WI38 (cell line): ENCODE results near the gene SCGB1D2.
"Not testable (repeated sequence)": the region's sequence is repeated elsewhere in the genome, so short reads cannot be mapped to it uniquely, and the experiment has no call there.

Source experiments
- H3K4me3 ChIP-seq: 2 replicates; pipeline ENCODE4 v1.5.1; 2011; ENCODE audit warnings: low read depth, mild to moderate bottlenecking, control low read depth, low read length
- TF ChIP-seq, protein P1 (sequence below): IDR thresholded peaks from 2 replicates; pipeline ENCODE4 v1.5.1; 2012; ENCODE audit warnings: low read depth, mild to moderate bottlenecking, control low read depth, low read length

SCGB1D2 gene, protein sequence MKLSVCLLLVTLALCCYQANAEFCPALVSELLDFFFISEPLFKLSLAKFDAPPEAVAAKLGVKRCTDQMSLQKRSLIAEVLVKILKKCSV

DNA sequence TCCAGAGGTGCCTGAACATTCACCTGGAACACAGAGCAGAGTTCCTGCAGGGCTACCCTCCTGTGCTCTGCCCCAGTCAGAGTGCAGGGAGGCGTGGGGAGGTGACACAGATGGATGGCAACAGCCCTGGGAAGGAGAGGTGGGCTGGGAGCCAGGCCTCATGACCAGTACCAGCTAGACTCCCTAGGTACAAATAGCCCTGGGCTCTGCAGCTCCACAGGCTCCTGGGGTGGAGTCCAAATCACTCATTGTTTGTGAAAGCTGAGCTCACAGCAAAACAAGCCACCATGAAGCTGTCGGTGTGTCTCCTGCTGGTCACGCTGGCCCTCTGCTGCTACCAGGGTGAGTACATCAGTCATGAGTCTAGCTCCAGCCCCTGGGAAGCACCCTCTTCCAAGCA is at the start of gene SCGB1D2:
TSS of gene SCGB1D2 (plus strand) at position 219 of the 400 bp plus-strand sequence. CDS start at position 288, 69 bp downstream.
- TF ChIP-seq, protein P1, sequence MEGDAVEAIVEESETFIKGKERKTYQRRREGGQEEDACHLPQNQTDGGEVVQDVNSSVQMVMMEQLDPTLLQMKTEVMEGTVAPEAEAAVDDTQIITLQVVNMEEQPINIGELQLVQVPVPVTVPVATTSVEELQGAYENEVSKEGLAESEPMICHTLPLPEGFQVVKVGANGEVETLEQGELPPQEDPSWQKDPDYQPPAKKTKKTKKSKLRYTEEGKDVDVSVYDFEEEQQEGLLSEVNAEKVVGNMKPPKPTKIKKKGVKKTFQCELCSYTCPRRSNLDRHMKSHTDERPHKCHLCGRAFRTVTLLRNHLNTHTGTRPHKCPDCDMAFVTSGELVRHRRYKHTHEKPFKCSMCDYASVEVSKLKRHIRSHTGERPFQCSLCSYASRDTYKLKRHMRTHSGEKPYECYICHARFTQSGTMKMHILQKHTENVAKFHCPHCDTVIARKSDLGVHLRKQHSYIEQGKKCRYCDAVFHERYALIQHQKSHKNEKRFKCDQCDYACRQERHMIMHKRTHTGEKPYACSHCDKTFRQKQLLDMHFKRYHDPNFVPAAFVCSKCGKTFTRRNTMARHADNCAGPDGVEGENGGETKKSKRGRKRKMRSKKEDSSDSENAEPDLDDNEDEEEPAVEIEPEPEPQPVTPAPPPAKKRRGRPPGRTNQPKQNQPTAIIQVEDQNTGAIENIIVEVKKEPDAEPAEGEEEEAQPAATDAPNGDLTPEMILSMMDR, result no peak
- no peak within 1 kb of the TSS for H3K4me3 ChIP-seq

DNA sequence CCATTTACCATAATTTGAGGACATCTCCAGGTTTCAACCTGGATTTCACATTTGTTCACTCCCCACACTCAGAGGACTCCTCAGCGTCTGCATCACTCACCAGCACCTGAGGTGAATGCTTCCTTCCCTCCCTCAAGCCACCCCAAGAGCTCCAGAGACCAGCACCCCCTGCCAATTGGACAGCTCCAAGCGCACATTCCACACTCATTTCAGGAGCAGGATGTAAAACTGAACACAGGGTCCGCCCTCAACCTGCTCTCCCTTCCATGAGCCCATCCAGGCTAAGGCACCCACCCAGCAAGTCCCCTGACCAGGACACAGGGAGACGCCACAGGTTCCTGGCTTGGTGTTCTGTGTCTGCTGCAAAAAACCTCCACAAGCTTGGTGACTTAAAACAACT is 48.1 kb upstream of the SCGB1D2 start:
- TF ChIP-seq, protein P1, result no peak
- H3K4me3 ChIP-seq, result no peak overlapping the region

DNA sequence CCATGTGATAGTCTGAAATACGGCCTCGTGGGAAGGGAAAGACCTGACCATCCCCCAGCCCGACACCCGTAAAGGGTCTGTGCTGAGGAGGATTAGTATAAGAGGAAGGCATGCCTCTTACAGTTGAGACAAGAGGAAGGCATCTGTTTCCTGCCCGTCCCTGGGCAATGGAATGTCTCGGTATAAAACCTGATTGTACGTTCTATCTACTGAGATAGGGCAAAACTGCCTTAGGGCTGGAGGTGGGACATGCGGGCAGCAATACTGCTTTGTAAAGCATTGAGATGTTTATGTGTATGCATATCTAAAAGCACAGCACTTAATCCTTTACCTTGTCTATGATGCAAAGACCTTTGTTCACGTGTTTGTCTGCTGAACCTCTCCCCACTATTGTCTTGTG is 47.0 kb upstream of the SCGB1D2 start:
- not testable (repeated sequence) for H3K4me3 ChIP-seq

DNA sequence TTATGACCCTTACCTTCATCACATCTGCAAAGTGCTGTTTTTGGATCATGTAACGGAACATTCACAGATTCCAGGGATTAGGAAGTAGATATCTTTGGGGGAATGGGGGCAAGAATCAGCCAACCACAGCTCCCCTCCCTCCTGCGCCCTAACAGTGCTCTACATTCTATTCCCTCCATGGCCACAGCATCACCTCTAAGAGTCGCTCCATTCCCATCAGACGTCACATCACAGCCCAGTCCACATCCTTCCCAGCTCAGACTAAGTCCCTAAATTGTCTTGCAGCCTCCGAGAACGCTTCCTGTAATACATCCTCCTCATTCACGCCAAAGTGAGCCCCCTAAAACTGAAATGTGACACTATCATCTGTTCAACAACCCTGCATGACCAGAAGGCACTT is 46.1 kb upstream of the SCGB1D2 start:
- no peak overlapping the region for H3K4me3 ChIP-seq
- TF ChIP-seq, protein P1, result peak; percentile 12; the same call in 1 of the 2 replicates

DNA sequence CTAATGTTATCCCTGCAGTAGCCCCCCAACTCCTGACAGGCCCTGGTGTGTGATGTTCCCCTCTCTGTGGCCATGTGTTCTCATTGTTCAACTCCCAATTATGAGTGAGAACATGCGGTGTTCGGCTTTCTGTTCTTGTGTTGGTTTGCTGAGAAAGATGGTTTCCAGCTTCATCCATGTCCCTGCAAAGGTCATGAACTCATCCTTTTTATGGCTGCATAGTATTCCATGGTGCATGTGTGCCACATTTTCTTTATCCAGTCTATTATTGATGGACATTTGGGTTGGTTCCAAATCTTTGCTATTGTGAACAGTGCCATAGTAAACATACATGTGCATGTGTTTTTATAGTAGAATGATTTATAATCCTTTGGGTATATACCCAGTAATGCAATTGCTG is 44.6 kb upstream of the SCGB1D2 start:
- H3K4me3 ChIP-seq, result not testable (repeated sequence)

DNA sequence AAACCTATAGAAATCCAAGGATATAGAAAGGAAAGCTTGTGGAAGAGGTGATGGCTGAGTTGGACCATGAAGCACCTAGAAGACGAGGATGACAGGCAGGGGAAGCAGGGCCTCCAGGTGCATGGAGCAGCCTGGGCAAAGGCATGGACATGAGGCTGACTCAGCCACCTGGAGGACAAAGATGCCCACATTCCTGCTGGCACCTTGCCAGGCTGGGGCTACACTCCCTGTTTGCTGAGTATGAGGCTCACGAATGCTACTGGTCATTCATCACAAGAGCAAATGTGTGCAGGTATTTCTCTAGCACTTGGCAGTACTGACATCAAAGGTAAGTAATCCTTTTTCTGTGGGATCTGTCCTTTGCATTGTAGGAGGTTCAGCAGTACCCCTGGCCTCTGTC is 40.7 kb upstream of the SCGB1D2 start:
- TF ChIP-seq, protein P1, result no peak
- H3K4me3 ChIP-seq, result no peak overlapping the region

DNA sequence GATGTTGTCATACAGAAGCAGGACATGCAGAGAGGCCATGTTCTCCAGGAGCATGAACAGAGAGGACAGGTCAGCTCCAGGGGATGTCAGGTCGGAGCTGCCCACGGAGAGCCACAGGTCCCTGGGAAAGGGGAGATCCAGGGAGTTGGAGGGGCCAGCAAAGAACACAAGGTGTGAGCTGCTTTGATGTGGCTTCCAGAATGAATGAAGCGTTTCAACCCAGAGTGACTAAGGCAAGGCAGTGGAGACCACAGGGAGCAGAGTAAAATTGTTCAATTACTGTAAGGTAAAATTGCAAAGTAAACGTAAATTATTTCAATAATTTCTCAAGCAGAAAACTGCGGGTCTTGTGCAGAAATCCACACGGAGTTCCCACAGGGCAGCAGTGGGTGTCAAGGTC is 39.1 kb upstream of the SCGB1D2 start:
- TF ChIP-seq, protein P1, result no peak
- H3K4me3 ChIP-seq, result no peak overlapping the region

DNA sequence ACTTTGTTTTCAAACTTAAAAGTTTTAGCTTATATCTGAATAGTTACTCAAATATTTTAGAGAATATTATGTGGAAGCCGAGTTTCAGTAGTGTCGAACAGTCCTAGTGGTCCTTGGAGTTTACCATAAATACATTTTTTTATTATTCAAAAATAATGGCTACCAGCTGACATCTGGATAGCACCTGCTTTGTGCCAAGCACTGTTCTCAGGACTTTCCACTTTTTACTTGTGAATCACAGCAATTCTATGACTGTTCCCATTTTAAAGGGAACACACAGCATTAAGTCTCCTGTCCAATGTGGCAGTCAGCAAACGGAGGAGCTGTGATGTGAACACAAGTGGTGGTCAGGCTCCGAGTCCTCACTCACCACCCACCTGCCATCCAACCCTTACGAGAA is 37.6 kb upstream of the SCGB1D2 start:
- TF ChIP-seq, protein P1, result no peak

More for the DNA sequence above, 37.6 kb upstream of the SCGB1D2 start:
- H3K4me3 ChIP-seq, result no peak overlapping the region
